Forelimb muscle (tissue), 1 donor: ENCODE data around the gene EEF1AKMT2. TPM values are rescaled to one million over a fixed set of nuclear protein-coding genes. Genes with fewer than 3 reads are reported as not detected.

Experiments
- DNase-seq: peaks from one replicate; pipeline ENCODE4 v3.0.0-alpha.2; 2013; ENCODE audit warnings: low read depth
- polyA plus RNA-seq: library from polyadenylated mRNA; unstranded; fragments of 120-200 nt; gene quantifications from one replicate; pipeline ENCODE4 v1.2.1, GENCODE V29; 2013; ENCODE audit not compliant: insufficient read length

The EEF1AKMT2 gene
- polyA plus RNA-seq, 1 donor = 19.4 TPM

DNA sequence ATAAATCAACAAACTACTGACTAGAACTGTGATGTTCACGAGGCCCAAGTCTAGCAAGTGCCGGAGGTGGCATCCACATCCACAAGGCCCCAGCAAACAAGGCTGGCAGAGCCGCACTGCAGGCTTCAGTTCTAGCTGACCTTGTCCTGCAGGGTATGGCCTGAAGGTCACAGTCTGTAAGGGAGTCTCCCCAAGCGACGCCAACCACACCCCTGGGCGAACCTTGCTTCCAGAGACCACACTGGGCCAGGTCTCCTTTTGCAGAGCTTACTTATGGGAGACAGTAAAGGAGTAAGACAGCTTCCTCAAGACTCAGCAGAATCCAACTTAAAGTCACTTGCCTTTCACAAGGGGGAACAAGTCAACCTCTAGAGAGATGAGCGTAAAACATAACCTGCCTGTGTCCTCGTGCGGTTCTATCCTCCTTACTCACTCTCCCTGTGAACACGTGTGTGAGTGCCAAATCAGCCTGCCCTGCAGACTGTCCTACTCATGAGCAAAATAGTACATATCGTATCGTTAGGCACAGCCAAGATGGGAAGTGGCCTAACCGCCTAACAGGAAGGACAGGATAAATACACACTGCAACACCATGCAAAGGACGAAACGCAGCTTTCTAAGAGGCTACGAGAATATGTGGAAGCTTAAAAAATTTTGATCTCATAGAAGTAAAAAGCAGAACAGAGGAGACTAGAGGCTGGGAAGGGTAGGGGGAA is 70.2 kb downstream of the EEF1AKMT2 start:
- no peak for DNase-seq

DNA sequence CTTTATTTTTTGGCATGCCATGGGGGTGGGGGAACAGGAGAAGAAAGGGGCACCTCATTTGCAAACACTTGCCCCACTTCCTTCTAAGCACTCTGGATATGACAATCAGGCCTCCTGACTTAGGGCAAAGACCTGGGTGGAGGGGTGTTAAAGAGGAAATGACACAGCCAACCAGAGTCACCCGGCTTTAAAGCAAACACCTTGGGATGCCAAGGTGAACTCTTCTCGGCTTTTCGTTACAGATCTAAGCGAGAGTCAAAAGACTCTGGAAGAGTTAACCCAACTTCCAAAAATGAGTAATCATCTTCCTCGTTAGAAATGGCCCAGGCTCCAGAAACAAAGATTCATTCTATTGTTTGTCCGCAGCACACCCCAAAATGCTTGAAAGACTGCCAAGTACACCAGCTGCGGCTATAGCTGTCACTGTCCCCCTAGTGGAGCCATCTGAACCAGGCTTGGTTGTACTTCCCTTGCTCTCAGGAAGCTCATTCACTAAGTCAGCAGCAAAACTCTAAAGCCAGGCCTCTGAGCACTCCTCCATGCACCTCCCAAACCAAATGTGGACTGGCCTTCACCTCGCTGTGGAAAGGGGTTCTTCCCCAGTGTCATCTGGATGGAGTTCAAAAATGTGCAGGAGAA is 72.4 kb downstream of the EEF1AKMT2 start:
- DNase-seq = peak; percentile 86

DNA sequence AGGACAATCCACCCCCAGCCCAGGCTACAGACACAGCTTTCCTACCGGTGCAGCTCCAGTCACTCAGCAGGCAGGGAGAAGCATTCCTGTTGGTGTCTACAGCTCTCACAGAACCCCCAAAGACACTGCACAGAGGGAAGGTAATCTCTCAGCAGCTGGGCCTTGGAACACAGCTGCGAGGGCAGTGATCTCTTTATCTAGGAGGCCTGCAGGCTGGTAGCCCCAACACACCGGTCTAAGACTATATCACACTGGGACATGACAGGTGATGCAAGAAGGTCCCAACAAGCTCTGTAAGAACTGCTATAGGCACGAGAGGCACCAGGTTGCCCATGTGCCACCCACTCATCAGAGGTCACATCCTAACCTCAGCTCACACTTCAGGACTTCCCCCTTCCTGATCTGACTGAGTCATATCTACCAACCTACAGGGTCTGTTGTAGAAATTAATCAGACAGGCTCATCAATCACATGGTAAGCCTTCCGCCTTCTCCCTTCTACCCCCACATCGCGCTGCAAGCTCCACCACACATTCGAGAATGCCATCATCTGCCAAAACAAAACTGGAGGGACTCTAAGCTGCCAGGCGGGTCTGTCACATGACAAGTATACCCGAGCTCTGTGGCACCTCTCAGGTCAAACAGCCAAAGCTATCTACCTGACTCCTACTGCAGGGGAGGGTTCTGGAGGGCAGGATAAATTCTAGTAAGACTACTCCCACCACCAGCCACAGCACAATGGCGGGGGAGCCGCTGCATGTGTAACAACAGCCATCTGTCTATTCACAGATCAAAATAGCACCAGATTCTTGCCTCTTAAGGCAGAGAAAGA is 73.6 kb downstream of the EEF1AKMT2 start:
- no peak for DNase-seq

DNA sequence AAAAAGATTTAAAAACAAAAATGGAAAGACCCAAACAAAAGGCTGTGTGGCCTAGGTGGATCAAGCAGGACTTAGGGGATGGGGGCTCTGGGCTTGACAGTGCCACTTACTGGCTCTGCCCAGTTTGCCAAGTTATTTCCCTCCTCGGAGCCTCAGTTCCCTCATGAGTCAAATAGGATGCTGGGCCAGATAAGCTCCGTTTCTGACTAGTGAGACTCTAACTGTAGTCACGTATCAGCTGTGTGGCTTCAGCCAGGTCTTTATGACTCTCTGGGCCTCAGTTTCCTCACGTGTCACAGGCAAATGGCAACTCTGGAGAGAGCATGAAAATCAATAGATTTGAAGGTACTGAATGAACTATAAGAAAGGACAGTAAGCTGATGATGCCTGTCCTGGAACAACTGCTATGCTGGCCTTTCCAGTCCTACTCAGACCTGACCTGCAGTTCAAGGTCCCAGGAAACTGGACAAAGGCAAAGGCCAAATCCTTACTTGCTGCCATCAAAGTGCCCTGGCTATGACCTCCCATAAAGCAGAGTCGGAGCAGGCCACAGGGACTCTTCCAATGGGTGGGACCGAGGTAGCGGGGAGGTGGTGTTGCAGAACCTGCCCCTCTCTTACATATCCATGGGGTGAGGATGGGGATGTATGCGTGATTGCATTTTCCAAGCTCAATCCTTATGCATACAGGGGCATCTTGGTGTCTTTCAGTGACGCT is 74.5 kb downstream of the EEF1AKMT2 start:
- no peak for DNase-seq

DNA sequence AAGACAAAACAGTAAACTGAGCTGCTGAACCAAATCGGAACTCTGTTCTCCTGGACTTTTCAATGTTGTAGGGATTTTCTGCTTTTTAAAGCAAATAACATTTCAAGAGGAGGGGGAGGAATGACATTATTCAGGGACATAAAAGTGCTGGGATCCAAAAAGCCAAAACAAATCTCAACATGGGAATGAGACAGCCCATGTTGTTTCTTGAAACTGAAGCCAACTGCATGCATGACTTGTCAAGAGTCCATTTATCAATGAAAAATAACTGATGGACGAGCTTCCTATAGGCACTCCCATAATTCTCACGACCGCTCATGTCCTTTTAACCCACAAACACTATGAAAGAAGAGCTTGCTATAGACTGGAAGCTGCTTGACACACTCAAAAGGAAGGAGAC is 75.3 kb downstream of the EEF1AKMT2 start:
- no peak for DNase-seq

DNA sequence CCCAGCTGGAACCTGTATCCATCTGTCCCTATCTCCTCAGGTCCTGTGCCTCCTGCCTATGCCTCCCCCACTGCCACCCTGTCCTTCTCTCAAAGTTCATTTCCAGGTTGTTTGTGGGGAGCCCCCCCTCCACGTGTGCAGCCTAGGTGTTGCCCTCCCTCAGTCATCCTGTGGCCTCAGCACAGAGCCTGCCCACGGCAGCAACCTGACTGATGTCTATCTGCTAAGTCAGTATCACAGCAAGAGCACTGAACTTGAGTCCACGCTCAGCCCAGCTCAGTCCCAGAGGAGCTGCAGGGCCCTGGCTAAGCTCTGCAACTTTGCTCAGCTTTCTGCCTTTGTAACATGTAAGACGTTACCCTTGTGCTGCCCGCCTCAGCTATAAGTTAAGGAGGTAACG is 76.2 kb downstream of the EEF1AKMT2 start:
- DNase-seq = no peak

DNA sequence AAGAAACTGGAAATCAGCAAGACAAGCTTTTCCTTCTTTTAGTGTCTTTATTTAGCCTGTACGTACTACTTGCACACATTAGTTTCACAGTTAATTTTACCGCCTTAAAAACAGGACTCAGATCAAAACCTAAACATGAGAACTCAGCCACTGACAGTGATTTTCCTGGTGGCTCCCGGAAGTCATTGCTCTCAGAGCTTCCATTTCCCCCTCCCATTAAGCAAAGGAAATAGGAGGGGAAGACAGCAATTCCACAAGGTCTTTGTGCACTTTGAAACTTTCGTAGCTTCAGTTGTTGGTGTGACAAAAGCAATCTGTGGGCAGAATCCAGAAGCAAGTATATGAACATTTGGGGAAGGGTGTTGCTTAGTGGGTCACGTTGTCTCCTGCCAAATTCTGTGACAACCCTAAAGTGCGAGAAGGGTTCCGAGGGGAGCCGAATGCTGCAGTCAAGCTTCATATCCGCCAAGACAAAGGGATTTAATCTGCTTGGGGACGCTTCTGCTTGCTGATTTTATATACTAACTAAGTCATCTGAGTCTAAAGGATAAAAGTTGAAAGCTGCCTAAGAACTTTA is 77.9 kb downstream of the EEF1AKMT2 start:
- no peak for DNase-seq

DNA sequence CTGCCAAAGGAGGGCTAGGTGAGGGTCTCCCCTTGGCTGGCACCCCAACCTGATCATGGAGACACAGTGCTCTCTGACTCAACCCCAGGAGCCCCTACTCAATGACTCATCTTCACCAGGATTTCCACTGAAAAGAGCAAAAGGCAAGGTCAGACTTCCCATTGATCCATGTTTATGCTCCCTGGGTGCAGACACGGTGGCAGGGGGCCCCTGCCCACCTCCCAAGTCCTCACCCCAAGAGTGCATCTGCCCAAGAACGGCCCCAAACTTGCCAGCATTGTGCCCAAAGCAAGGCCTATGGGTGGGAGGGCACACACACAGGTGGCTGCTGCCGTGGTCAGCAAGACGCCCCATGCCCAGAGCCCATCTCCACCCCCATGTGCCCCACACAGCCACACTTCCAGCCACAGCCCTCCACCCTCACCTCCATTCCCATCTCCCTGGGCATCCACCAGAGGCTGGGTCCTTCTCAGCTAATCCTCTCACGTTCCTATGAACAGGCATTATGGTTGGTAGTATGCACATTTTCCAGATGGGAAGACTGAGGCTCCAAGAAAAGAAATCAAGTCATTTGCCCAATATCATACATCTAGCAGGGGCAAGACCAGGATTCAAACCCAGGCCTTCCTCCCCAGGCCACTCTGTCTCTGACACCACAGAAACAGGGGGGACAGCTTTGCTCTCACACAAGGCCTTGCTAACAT is 78.8 kb downstream of the EEF1AKMT2 start:
- DNase-seq = no peak

DNA sequence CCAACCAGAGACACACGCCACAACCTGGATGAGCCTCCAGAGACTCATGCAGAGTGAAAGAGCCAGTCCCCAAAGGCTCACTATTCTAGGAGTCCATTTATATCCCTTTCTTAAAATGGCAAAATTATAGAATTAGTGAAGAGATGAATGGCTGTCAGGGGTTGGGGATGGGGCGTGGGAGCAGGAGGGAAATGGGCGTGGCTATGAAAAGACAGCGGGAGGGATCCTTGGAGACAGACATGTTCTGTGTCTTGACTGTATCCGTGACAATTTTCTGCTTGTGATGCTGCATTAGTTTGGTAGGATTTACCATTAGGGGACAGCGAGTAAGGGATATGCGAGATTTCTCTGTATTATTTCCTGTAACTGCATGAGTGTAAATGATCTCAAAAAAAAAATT is 80.5 kb downstream of the EEF1AKMT2 start:
- DNase-seq = no peak

DNA sequence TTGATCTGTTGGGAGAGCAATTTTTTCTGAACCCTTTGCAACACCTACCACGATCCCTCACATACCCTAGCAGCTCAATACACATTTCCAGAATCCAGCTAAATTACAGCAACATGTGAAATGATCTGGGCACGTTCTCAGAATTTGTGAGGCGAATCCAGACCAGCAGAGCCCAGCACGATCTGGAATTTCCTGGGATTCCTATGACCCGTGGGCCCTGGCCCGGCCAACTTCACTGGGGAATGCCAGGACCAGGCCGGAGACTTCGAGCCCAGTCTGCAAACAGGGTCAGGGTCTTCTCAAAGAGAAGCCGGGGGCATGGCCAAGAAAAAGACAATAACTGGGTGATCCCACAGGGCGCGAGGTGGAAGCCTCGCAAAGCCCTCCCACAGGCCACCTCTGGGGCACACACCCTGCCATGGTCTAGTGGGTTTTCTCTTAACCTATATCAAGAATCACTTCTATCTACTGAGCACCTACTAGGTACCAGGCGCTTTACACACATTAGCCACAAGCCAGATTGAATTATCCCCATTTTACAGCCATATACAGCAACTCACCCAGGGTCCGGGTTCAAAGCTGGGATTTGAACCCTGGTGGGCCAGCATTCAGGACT is 81.3 kb downstream of the EEF1AKMT2 start:
- no peak for DNase-seq

DNA sequence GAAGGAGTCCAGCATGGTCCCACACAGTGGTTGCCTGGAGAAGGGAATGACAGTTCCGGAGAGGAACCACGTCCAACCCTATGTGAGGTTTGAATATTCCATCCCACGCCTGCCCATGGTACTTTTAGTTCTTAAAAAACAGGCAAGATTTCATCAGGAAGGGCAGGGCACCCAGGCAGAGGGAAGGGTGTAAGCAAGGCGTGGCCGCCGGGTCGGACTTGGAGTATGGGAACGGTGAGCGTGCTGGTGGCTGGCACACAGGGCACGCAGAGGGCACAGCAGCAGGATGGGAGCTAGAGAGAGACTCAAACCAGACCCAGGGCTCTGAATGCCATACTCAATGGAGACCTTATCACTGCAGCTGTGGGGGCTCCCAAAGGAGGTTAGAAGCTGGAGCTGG is 81.8 kb downstream of the EEF1AKMT2 start:
- DNase-seq = no peak

DNA sequence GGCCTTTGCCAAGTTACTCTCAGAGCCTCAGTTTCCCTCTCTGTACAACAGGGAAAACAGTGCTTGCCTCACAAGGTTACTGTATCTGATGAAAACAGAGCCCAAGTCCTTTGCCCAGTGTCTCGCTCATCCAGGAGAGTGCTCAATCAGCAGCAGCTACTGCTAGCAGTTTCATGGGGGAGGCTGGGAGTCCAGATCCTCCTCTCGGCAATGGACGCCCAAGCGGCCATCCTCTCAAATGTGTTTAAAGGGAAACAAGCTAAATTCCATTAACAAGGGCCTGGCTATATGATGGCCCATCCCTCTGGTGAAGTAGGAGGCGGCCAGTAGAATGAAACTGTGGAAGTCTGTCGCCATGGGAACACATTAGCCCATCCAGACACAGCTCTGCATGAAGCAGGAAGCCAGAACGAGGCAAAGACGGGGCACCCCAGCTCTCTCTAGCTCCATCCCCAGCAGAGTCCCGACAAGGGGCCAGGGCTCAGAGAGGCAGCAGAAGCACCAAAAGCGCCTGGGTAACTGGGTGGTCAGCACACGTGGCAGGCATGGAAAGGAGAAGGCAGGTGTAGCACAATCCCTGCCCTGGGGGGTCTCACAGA is 82.7 kb downstream of the EEF1AKMT2 start:
- DNase-seq = no peak

DNA sequence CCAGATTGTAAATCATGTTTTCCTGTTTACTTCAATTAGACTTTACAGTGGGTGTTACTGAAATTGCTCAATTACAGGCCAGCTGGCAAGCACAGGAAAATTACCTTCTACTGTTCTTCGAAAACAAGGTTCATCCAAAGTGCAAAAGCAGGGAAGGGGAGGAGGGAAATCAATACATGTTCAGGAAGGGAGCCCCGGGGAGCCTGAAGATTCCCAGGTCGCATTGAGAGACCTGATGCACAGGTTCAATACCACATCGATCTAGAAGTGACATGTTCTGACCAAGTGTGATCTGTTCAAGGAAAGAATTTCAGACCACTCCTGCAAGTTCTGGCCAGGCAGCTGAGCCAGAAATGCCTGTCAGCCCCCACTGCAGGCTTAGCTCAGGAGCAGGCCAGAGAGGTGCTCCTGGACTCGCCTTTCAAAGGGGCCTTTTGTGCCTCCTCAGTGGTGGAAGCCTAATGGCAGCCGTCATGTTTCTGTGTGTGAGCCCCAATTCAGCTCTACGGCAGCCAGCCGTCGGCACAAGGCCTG is 83.4 kb downstream of the EEF1AKMT2 start:
- no peak for DNase-seq

Other genes starting within 250 kb of the EEF1AKMT2 start
- gene FAM53B, start 47.5 kb downstream of the EEF1AKMT2 start, polyA plus RNA-seq = 27.6 TPM
- 17.1 TPM for gene ABRAXAS2, start 9.9 kb upstream of the EEF1AKMT2 start, polyA plus RNA-seq
- gene ZRANB1, start 150.2 kb upstream of the EEF1AKMT2 start, polyA plus RNA-seq = 17.0 TPM